ENCODE results near the gene TRIM33. TPM values are rescaled to one million over a fixed set of nuclear protein-coding genes. Genes with fewer than 3 reads are reported as not detected.

Gene TRIM33
- total and polyA plus RNA-seq, 4 donors: 32.8 to 74.5 (median 49.6) TPM

- Histone ChIP-seq H3K9me3 (ENCODE audit: control insufficient read depth, insufficient read depth, low read length) (no peaks in the 10 kb centered on the region), H3K27ac (ENCODE audit: low read depth, low read length) (no peak overlapping the region), H3K4me3 (ENCODE audit: low read depth, low read length) (no peak overlapping the region), H3K27me3 (ENCODE audit: control insufficient read depth, insufficient read depth, low read length) (no peaks in the 10 kb centered on the region), H3K4me1 (ENCODE audit: control insufficient read depth, insufficient read depth, low read length) (peaks cover 5% of the 10 kb centered on the region), H3K36me3 (ENCODE audit: control insufficient read depth, insufficient read depth, low read length) (peaks cover 6% of the 10 kb centered on the region)
- WGBS (ENCODE audit: insufficient coverage): 36% methylated on average over 3 of the region's 7 CpGs
- DNase-seq (ENCODE audit: low read depth in 4 of 6, low spot score in 6 of 6): peak in 1 of 6 donors; percentile 5
Measured at GRCh38 chr1:114503916-114504422, 7.0 kb downstream of the TRIM33 start.

GRCh38 chr1:114502080-114502479 is 8.9 kb downstream of the TRIM33 start:
- H3K36me3 ChIP-seq (ENCODE audit: control insufficient read depth, insufficient read depth, low read length): peaks cover 6% of the 10 kb centered on the region
- no peak for DNase-seq (ENCODE audit: low read depth in 4 of 6, low spot score in 6 of 6)
- H3K27me3 ChIP-seq (ENCODE audit: control insufficient read depth, insufficient read depth, low read length): no peaks in the 10 kb centered on the region
- no peak overlapping the region for H3K4me3 ChIP-seq (ENCODE audit: low read depth, low read length)
- H3K27ac ChIP-seq (ENCODE audit: low read depth, low read length): no peak overlapping the region
- H3K4me1 ChIP-seq (ENCODE audit: control insufficient read depth, insufficient read depth, low read length): no peaks in the 10 kb centered on the region
- H3K9me3 ChIP-seq (ENCODE audit: control insufficient read depth, insufficient read depth, low read length): no peaks in the 10 kb centered on the region

- Histone ChIP-seq H3K9me3 (ENCODE audit: control insufficient read depth, insufficient read depth, low read length) (no peaks in the 10 kb centered on the region), H3K27ac (ENCODE audit: low read depth, low read length) (no peak overlapping the region), H3K4me1 (ENCODE audit: control insufficient read depth, insufficient read depth, low read length) (no peaks in the 10 kb centered on the region), H3K27me3 (ENCODE audit: control insufficient read depth, insufficient read depth, low read length) (no peaks in the 10 kb centered on the region), H3K4me3 (ENCODE audit: low read depth, low read length) (no peak overlapping the region), H3K36me3 (ENCODE audit: control insufficient read depth, insufficient read depth, low read length) (no peaks in the 10 kb centered on the region)
- no peak for DNase-seq (ENCODE audit: low read depth in 4 of 6, low spot score in 6 of 6)
Measured at GRCh38 chr1:114499478-114499877, 11.5 kb downstream of the TRIM33 start.

GRCh38 chr1:114496089-114496488 is 14.9 kb downstream of the TRIM33 start:
- no peak for DNase-seq (ENCODE audit: low read depth in 4 of 6, low spot score in 6 of 6)
- Histone ChIP-seq H3K36me3 (ENCODE audit: control insufficient read depth, insufficient read depth, low read length) (no peaks in the 10 kb centered on the region), H3K4me1 (ENCODE audit: control insufficient read depth, insufficient read depth, low read length) (no peaks in the 10 kb centered on the region), H3K4me3 (ENCODE audit: low read depth, low read length) (no peak overlapping the region), H3K9me3 (ENCODE audit: control insufficient read depth, insufficient read depth, low read length) (peaks cover 4% of the 10 kb centered on the region), H3K27me3 (ENCODE audit: control insufficient read depth, insufficient read depth, low read length) (no peaks in the 10 kb centered on the region), H3K27ac (ENCODE audit: low read depth, low read length) (no peak overlapping the region)
- no CpG with 5 or more reads among the region's 1 CpG for WGBS (ENCODE audit: insufficient coverage)

- DNase-seq (ENCODE audit: low read depth in 4 of 6, low spot score in 6 of 6): no peak
- no CpG with 5 or more reads among the region's 2 CpGs for WGBS (ENCODE audit: insufficient coverage)
- Histone ChIP-seq H3K27me3 (ENCODE audit: control insufficient read depth, insufficient read depth, low read length) (no peaks in the 10 kb centered on the region), H3K4me1 (ENCODE audit: control insufficient read depth, insufficient read depth, low read length) (no peaks in the 10 kb centered on the region), H3K27ac (ENCODE audit: low read depth, low read length) (no peak overlapping the region), H3K9me3 (ENCODE audit: control insufficient read depth, insufficient read depth, low read length) (peaks cover 4% of the 10 kb centered on the region), H3K4me3 (ENCODE audit: low read depth, low read length) (no peak overlapping the region), H3K36me3 (ENCODE audit: control insufficient read depth, insufficient read depth, low read length) (no peaks in the 10 kb centered on the region)
Measured at GRCh38 chr1:114495486-114495885, 15.5 kb downstream of the TRIM33 start.

- no peak for DNase-seq (ENCODE audit: low read depth in 4 of 6, low spot score in 6 of 6)
- no peaks in the 10 kb centered on the region for H3K4me1 ChIP-seq (ENCODE audit: control insufficient read depth, insufficient read depth, low read length)
- H3K9me3 ChIP-seq (ENCODE audit: control insufficient read depth, insufficient read depth, low read length): peaks cover 4% of the 10 kb centered on the region
- H3K36me3 ChIP-seq (ENCODE audit: control insufficient read depth, insufficient read depth, low read length): no peaks in the 10 kb centered on the region
- no peak overlapping the region for H3K27ac ChIP-seq (ENCODE audit: low read depth, low read length)
- WGBS (ENCODE audit: insufficient coverage): no CpG with 5 or more reads among the region's 1 CpG
- H3K4me3 ChIP-seq (ENCODE audit: low read depth, low read length): no peak overlapping the region
- H3K27me3 ChIP-seq (ENCODE audit: control insufficient read depth, insufficient read depth, low read length): no peaks in the 10 kb centered on the region
Measured at GRCh38 chr1:114492978-114493377, 18.0 kb downstream of the TRIM33 start.

- H3K9me3 ChIP-seq (ENCODE audit: control insufficient read depth, insufficient read depth, low read length): peaks cover 4% of the 10 kb centered on the region
- H3K4me3 ChIP-seq (ENCODE audit: low read depth, low read length): no peak overlapping the region
- no peaks in the 10 kb centered on the region for H3K4me1 ChIP-seq (ENCODE audit: control insufficient read depth, insufficient read depth, low read length)
- no CpG with 5 or more reads among the region's 1 CpG for WGBS (ENCODE audit: insufficient coverage)
- H3K27me3 ChIP-seq (ENCODE audit: control insufficient read depth, insufficient read depth, low read length): no peaks in the 10 kb centered on the region
- no peak for DNase-seq (ENCODE audit: low read depth in 4 of 6, low spot score in 6 of 6)
- no peaks in the 10 kb centered on the region for H3K36me3 ChIP-seq (ENCODE audit: control insufficient read depth, insufficient read depth, low read length)
- H3K27ac ChIP-seq (ENCODE audit: low read depth, low read length): no peak overlapping the region
Measured at GRCh38 chr1:114490274-114490693, 20.7 kb downstream of the TRIM33 start.

- Histone ChIP-seq H3K36me3 (ENCODE audit: control insufficient read depth, insufficient read depth, low read length) (no peaks in the 10 kb centered on the region), H3K4me1 (ENCODE audit: control insufficient read depth, insufficient read depth, low read length) (no peaks in the 10 kb centered on the region), H3K9me3 (ENCODE audit: control insufficient read depth, insufficient read depth, low read length) (peaks cover 4% of the 10 kb centered on the region), H3K27ac (ENCODE audit: low read depth, low read length) (no peak overlapping the region), H3K4me3 (ENCODE audit: low read depth, low read length) (no peak overlapping the region), H3K27me3 (ENCODE audit: control insufficient read depth, insufficient read depth, low read length) (no peaks in the 10 kb centered on the region)
- no peak for DNase-seq (ENCODE audit: low read depth in 4 of 6, low spot score in 6 of 6)
- 83% methylated on average over 1 of the region's 2 CpGs for WGBS (ENCODE audit: insufficient coverage)
Measured at GRCh38 chr1:114488739-114489138, 22.3 kb downstream of the TRIM33 start.

GRCh38 chr1:114485286-114485685 is 25.7 kb downstream of the TRIM33 start:
- Histone ChIP-seq H3K27me3 (ENCODE audit: control insufficient read depth, insufficient read depth, low read length) (no peaks in the 10 kb centered on the region), H3K27ac (ENCODE audit: low read depth, low read length) (no peak overlapping the region), H3K9me3 (ENCODE audit: control insufficient read depth, insufficient read depth, low read length) (no peaks in the 10 kb centered on the region), H3K36me3 (ENCODE audit: control insufficient read depth, insufficient read depth, low read length) (no peaks in the 10 kb centered on the region), H3K4me1 (ENCODE audit: control insufficient read depth, insufficient read depth, low read length) (no peaks in the 10 kb centered on the region), H3K4me3 (ENCODE audit: low read depth, low read length) (no peak overlapping the region)
- no peak for DNase-seq (ENCODE audit: low read depth in 4 of 6, low spot score in 6 of 6)

GRCh38 chr1:114482585-114482984 is 28.4 kb downstream of the TRIM33 start:
- no CpG with 5 or more reads among the region's 3 CpGs for WGBS (ENCODE audit: insufficient coverage)
- Histone ChIP-seq H3K27ac (ENCODE audit: low read depth, low read length) (no peak overlapping the region), H3K4me3 (ENCODE audit: low read depth, low read length) (no peak overlapping the region), H3K27me3 (ENCODE audit: control insufficient read depth, insufficient read depth, low read length) (no peaks in the 10 kb centered on the region), H3K36me3 (ENCODE audit: control insufficient read depth, insufficient read depth, low read length) (no peaks in the 10 kb centered on the region), H3K4me1 (ENCODE audit: control insufficient read depth, insufficient read depth, low read length) (no peaks in the 10 kb centered on the region), H3K9me3 (ENCODE audit: control insufficient read depth, insufficient read depth, low read length) (no peaks in the 10 kb centered on the region)
- DNase-seq (ENCODE audit: low read depth in 4 of 6, low spot score in 6 of 6): no peak

Measured in spinal cord (tissue), 10 donors.